ENCODE data around the gene MAPK4.
"Not testable (repeated sequence)": the region's sequence is repeated elsewhere in the genome, so short reads cannot be mapped to it uniquely, and the experiment has no call there.

Gene MAPK4

GRCh38 chr18:50548160-50548559, 11.7 kb upstream of the MAPK4 start:
- DNase-seq (ENCODE audit: low read depth in 1 of 2, low spot score in 1 of 2): no peak
- TF ChIP-seq SPI1 (IDR thresholded peaks at IDR 0.05; ENCODE audit: borderline replicate concordance, low read depth) (no peak), CTCF (IDR thresholded peaks at IDR 0.05; ENCODE audit: insufficient read depth, low read length) (no peak), REST (IDR thresholded peaks at IDR 0.05; ENCODE audit: insufficient replicate concordance, low read depth) (no peak), POLR2AphosphoS5 (IDR thresholded peaks at IDR 0.05; ENCODE audit: low read depth) (no peak), GABPA (IDR thresholded peaks at IDR 0.05; ENCODE audit: low read depth) (no peak)
- Histone ChIP-seq H3K27me3 (ENCODE audit: insufficient read depth, poor library complexity, severe bottlenecking) (peaks cover 8% of the 10 kb centered on the region), H3K27ac (replicated peaks) (no peak overlapping the region), H3K4me3 (replicated peaks; ENCODE audit: insufficient read depth, low read length) (no peak overlapping the region)

GRCh38 chr18:50551651-50552050, 8.2 kb upstream of the MAPK4 start:
- not testable (repeated sequence) for DNase-seq (ENCODE audit: low read depth in 1 of 2, low spot score in 1 of 2); H3K27me3 ChIP-seq (ENCODE audit: insufficient read depth, poor library complexity, severe bottlenecking); H3K27ac ChIP-seq (replicated peaks); H3K4me3 ChIP-seq (replicated peaks; ENCODE audit: insufficient read depth, low read length)

GRCh38 chr18:50558157-50558556, 1.7 kb upstream of the MAPK4 start:
- Histone ChIP-seq H3K27me3 (ENCODE audit: insufficient read depth, poor library complexity, severe bottlenecking) (peaks cover 56% of the 10 kb centered on the region), H3K4me3 (replicated peaks; ENCODE audit: insufficient read depth, low read length) (no peak overlapping the region), H3K27ac (replicated peaks) (no peak overlapping the region)
- no peak for DNase-seq (ENCODE audit: low read depth in 1 of 2, low spot score in 1 of 2)
- TF ChIP-seq CTCF (IDR thresholded peaks at IDR 0.05; ENCODE audit: insufficient read depth, low read length): no peak
- no peak for TF ChIP-seq GABPA (IDR thresholded peaks at IDR 0.05; ENCODE audit: low read depth)
- TF ChIP-seq SPI1 (IDR thresholded peaks at IDR 0.05; ENCODE audit: borderline replicate concordance, low read depth): no peak
- TF ChIP-seq REST (IDR thresholded peaks at IDR 0.05; ENCODE audit: insufficient replicate concordance, low read depth): no peak
- no peak for TF ChIP-seq POLR2AphosphoS5 (IDR thresholded peaks at IDR 0.05; ENCODE audit: low read depth)

GRCh38 chr18:50558948-50559751, 737 bp upstream of the MAPK4 start:
- TF ChIP-seq REST (IDR thresholded peaks at IDR 0.05; ENCODE audit: insufficient replicate concordance, low read depth) (no peak), GABPA (IDR thresholded peaks at IDR 0.05; ENCODE audit: low read depth) (no peak), CTCF (IDR thresholded peaks at IDR 0.05; ENCODE audit: insufficient read depth, low read length) (no peak), POLR2AphosphoS5 (IDR thresholded peaks at IDR 0.05; ENCODE audit: low read depth) (no peak), SPI1 (IDR thresholded peaks at IDR 0.05; ENCODE audit: borderline replicate concordance, low read depth) (no peak)
- Histone ChIP-seq H3K27me3 (ENCODE audit: insufficient read depth, poor library complexity, severe bottlenecking) (peaks cover 63% of the 10 kb centered on the region), H3K27ac (replicated peaks) (no peak overlapping the region), H3K4me3 (replicated peaks; ENCODE audit: insufficient read depth, low read length) (peak overlapping the region; percentile 26)
- DNase-seq (ENCODE audit: low read depth in 1 of 2, low spot score in 1 of 2): no peak
